Umbilical cord (tissue), 2 donors: ENCODE data around the gene NAE1. TPM values are rescaled to one million over a fixed set of nuclear protein-coding genes. Genes with fewer than 3 reads are reported as not detected.
"Not testable (repeated sequence)": the region's sequence is repeated elsewhere in the genome, so short reads cannot be mapped to it uniquely, and the experiment has no call there.

Experiments used
- DNase-seq: peaks from one replicate; pipeline ENCODE4 v3.0.0-alpha.2; 2015; ENCODE audit warnings: low spot score
- total RNA-seq: library from RNA; depleted of rRNA; stranded (reverse); fragments of >200 nt; gene quantifications from one replicate; pipeline ENCODE4 v1.2.3, GENCODE V29; 2014; ENCODE audit warnings: low replicate concordance; ENCODE audit not compliant: insufficient read depth

NAE1 gene
- total RNA-seq: 40.4 TPM

DNA sequence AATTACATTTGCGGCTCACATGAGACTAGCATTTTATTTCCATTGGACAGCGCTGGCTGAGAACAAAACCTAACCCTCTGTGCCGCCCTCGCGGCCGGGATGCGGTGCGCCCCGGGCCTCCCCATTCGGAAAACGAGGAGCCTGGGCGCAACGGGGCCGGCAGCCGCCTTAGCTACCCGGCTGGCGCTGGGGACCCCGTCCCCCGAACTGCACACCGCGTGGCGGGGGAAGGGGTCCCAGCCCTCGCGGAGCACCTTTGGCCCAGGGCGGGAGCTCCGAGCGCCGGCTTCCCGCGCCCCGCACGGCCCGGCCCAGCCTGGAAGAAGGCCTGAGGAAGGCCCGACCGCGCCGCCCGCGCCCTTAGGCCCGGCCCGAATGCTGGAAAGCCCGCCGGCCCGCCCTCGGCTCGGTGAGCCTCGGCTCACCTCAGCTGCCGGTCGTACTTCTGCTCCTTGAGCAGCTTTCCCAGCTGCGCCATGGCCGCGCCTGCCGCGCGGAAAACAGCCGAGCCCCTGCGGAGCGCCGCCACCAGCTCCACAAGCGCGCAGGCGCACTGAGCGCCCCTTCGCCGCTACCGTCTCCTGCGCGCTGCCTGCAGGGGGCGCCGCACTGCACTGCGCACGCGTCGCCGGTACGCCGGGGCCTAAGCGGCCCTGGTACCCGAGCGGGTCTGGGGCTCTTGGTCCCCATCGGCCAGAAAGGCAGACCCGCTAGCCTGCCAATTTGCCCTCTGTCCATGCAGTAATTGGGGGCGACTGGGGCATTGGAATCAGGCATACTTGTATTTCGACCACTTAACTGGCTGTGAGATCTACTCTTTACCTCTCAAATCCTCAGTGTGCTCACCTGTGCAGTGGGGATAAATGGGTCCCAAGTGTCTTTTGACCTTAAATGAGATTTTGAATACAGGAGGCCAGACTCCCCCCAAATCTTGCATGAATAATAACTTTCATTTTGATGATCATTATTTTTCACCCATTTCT, at the start of gene NAE1:
TSS of gene NAE1 (minus strand) at position 555 of the 983 bp plus-strand sequence. CDS start at position 478, 77 bp downstream.
- peak; percentile 93 for DNase-seq

GRCh38 chr16:66878067-66878466, 47.3 kb upstream of the NAE1 start:
- no peak for DNase-seq

- DNase-seq: peak; percentile 34
Observed at GRCh38 chr16:66874079-66874775, 43.5 kb upstream of the NAE1 start.

DNA sequence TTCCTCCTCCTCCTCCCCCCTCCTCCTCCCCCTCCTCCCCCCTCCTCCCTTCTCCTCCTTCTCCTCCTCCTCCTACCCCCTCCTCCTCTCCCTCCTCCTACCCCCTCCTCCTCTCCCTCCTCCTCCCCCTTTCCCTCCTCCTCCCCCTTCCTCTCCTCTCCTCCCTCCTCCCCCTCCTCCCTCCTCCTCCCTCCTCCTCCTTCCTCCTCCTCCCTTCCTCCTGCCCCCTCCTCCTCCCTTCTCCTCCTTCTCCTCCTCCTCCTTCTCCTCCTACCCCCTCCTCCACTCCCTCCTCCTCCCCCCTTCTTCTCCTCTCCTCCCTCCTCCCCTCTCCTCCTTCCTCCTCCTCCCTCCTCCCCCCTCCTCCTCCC, 42.9 kb upstream of the NAE1 start:
- no peak for DNase-seq

DNA sequence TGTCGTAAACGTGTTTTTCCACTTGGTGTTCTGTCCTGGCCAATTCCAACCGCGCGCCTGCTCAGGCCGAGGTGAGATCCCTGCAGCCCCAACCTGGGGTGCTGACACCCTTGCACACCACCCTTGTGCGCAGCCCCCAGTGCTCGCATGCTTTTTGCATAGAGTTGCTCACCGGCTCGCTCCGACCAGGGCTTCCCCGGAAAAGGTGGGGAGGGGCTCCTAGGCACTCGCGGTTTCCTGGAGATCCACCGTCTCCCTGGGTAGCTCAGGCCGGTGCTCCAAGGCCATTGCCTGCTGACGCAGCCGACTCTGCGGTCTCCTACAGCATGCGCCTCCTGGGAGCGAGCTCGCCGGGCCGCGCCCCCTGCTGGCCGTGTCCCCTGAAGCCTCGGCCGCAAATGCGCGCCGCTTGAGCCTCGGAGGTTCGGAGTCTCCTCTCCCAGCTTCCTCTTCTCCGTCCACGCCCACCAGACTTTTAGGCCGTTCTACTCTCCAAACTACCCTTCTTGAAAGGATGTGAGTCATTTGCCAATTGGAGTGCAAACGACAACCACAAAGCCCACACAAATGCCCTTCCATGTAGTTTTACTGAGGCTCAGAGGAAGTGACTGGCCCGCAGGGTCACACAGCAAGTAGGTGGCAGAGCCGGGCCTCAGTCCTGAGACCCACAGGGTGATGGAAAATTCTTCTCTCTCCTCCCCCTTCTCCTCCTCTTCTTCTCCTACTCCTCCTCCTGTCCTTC, 42.3 kb upstream of the NAE1 start:
- peak; percentile 90 for DNase-seq

DNA sequence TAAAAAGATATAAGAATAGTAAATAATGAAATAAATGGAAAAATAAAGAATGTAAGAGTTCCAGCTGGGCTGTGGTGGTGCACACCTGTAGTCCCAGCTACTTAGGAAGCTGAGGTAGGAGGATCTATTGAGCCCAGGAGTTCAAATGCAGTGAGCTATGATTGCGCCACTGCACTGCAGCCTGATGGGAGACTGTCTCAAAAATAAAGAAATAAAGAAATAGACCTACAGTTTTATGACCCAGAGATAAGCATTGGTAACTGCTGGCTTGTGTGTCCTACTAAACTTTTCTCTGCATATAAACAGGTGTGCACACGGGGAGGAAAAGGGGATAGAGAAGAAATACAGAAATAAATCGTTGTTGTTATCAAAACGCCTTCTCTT, 41.8 kb upstream of the NAE1 start:
- no peak for DNase-seq

DNA sequence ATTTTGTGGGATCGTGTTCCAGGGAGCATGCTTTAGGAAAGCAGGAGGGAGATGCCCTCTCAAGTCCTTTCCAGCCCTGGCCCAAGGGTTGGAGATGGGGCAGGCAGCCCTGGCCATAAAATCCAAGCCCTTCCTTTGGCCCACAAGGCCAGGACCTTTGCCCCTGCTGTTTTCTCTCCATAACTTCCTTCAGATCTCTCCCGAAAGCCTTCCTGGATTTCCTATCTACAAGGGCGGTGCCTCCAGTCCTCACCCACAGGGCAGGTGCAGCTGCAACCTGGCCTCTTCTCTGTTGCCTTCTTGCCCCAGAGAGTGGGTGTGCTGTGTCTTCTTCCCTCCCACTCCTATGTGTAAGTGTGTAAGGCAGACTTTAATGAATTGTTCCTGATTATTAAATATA, 41.1 kb upstream of the NAE1 start:
- DNase-seq: no peak

GRCh38 chr16:66871363-66871762, 40.6 kb upstream of the NAE1 start:
- DNase-seq: not testable (repeated sequence)

DNA sequence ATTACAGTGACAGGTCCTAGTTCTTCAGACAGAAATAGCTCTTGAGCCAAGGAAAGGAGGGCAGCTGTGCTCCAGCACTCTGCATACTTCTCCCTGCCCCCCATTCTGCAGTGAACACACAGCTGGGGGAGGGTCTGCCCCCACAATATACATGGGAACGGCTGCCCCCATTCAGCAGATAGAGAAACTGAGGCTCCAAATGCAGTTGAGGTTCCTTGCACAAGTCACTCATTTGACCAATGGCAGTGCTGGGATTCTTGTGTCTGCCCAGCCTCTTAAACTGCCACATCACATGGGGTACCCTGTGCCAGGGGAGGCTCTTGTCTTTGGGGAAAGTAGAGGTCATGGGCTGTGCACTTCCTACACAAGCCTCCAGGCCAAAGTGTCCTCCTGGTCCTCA, 38.6 kb upstream of the NAE1 start:
- DNase-seq: no peak

GRCh38 chr16:66863707-66864106, 32.9 kb upstream of the NAE1 start:
- DNase-seq: no peak

- no peak for DNase-seq
Observed at GRCh38 chr16:66862023-66862520, 31.3 kb upstream of the NAE1 start.

- no peak for DNase-seq
Observed at GRCh38 chr16:66859397-66860068, 28.8 kb upstream of the NAE1 start.

DNA sequence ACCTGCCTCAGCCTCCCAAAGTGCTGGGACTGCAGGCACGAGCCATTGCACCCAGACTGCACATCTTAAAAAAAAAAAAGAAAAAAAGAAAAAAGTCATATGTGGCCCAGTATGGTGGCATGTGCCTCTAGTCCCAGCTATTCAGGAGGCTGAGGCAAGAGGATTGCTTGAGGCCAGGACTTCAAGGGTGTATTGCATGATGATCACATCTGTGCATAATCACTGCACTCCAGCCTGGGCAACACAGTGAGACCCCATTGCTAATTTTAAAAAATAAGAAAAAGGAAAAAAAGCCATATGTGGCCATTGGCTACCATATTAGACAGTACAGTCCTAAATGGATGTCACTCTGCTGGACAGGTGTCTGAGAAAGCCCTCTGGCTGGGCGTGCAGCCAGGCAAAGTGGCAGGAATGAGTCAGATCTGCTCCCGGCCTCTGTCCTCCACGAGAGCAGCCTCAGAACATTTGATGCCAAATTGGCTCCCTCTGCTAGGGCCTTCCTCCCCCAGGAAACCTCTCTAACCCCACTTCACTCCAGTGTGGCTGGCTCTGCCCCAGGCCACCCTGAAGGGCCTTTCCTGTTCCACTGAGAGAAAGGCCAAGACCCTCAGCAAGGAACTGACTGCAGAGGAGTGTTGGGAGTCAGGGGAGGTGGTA, 28.1 kb upstream of the NAE1 start:
- peak; percentile 28 for DNase-seq

DNA sequence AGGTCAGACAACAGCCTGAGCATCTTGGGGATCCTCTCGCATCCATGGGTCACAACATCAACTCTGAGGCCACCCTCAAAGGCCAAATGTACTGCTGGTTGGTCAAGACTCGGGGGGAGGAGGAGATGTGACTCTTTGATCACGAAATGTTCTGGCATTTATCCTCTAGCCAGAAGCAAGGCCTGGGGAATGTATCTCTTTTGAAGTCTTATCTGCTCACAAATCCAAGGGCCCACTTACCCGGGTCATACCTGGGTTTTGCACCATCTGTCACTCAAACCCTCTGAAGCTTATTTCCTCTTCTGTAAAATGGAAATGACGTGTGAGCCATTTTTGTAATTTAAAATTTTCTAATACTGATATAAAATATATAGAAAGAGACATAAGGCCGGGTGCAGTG, 26.7 kb upstream of the NAE1 start:
- DNase-seq: peak; percentile 38

GRCh38 chr16:66856801-66857200, 26.0 kb upstream of the NAE1 start:
- no peak for DNase-seq

DNA sequence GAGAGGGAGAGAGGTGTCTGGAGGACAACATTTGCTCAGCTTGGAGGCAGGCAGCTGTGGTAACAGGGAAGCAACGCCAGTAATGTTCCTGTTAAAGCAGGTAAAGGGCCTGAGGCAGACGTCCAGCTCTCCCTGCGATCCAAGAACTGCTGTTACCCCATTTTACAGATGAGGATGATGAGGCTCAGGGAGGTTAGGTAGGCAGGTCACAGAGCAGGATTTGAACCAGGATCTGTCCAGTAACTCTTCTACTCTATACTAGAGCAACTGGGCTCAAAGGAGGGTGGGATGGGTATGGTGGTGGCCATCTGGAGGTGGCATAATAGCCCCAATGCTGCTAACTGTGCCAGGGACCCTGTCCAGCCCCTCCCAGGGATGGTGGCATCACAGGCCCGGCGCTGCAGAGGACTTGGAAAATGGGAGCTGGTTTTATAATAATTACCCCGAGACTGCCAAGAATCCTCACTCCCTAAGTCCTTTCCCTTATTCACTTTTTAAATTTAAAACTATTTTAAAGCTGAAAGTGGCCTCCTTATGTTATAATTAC, 25.5 kb upstream of the NAE1 start:
- no peak for DNase-seq

DNA sequence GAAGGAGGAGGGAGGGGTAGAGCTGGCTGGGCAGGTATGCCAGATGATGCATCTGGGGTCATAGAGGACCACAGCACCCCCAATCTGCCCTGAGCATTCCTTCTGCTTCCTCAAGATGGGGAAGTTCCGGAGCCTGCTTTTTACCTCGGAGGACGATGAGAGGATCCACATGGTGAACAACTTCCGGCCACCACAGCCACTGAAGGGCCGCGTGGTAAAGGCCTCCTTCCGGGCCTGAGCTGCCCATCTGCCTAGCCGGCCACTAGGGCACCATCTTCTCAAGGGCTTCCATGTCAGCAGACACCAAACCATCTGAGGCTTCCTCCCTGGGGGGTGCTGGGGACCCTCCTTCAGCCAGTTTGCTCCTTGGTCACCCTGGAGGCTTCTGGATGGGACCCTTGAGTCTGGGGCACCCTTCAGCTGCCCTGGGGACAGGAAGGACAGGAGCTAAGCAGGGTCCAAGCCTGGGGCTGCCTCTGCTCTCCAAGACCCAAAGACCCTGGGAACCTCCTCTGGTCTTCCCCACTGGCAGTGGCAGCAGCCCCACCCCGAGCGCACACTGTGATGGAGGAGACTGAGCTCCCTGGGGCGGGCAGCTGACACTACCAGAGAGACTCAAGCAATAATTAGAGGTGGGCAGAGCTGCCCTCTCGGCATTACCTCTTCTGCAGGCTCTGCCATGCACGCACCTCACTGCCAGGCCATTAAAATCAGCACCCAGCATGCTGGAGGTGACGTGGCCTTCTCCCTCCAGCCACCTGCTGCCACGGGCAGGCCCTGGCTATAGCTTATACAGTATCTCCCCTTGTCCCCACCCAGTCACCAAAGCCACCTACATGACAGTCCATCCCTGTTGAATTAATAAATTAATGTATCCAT, 22.7 kb upstream of the NAE1 start:
- DNase-seq: no peak

DNA sequence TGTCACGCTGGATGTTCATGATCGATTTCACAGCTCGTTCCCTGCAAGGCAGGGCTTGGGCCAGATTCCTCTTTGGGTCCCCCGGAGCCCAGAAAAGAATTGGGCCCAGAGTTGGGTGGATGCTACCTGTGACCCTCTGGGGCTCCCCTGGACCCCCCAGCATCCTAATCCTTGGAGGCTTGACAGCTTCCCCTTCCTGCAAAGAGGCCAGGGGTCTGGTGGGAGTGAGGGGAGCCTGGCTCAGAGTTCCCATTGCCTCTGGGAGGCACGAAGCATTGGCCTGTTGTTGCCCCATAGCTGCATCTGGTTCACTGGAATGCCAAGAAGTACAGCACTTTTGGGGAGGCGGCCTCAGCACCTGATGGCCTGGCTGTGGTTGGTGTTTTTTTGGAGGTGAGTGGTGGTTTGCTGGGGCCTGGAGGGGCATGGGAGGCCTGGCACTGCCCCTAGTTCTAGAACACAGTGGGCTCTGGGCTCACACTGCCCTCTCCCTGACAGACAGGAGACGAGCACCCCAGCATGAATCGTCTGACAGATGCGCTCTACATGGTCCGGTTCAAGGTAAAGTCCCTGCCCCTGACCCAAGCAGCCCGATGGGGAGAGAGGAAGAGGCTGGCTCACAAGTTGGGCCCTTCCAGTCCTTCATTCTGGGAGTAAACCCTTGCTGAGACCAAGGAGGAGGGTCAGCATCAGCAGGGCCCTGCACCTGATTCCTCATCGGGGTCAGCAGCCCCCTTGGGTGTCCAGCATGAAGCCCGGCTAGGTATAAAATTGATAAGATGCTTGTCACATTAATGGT, 20.6 kb upstream of the NAE1 start:
- no peak for DNase-seq
